ENCODE measurements around the gene C9orf50.

C9orf50 gene

DNA sequence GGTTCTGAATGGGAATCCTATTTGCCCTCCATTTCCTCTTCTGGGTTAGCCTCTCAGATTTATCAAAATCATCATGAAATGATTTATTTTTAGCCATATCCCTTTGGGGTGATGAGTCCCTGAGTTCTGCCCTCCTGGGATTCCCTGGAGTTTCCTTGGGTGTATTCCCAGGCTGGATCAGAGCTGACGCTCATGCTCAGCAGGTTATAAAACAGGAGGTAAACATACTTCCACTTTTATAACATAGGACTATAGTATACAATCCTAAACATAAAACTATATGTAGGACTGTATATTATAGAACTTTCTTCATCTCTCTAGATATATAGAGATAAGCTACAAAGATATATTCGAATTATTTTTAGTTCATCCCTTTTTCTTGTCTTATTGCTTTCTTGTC lies 40.1 kb upstream of the C9orf50 start:
- DNase-seq (ENCODE audit: low spot score) (no peak), ATAC-seq (ENCODE audit: low read depth) (no peak)
- Histone ChIP-seq H3K27ac (ENCODE audit: poor library complexity, severe bottlenecking) (no peak overlapping the region), H3K36me3 (ENCODE audit: low read depth) (no peaks in the 10 kb centered on the region), H3K4me3 (ENCODE audit: severe bottlenecking) (no peak overlapping the region), H3K27me3 (ENCODE audit: insufficient read depth, poor library complexity, severe bottlenecking) (peaks cover 10% of the 10 kb centered on the region), H3K4me1 (ENCODE audit: insufficient read depth, poor library complexity, severe bottlenecking) (no peaks in the 10 kb centered on the region), H3K9me3 (ENCODE audit: severe bottlenecking) (no peaks in the 10 kb centered on the region)
- TF ChIP-seq, protein P1, sequence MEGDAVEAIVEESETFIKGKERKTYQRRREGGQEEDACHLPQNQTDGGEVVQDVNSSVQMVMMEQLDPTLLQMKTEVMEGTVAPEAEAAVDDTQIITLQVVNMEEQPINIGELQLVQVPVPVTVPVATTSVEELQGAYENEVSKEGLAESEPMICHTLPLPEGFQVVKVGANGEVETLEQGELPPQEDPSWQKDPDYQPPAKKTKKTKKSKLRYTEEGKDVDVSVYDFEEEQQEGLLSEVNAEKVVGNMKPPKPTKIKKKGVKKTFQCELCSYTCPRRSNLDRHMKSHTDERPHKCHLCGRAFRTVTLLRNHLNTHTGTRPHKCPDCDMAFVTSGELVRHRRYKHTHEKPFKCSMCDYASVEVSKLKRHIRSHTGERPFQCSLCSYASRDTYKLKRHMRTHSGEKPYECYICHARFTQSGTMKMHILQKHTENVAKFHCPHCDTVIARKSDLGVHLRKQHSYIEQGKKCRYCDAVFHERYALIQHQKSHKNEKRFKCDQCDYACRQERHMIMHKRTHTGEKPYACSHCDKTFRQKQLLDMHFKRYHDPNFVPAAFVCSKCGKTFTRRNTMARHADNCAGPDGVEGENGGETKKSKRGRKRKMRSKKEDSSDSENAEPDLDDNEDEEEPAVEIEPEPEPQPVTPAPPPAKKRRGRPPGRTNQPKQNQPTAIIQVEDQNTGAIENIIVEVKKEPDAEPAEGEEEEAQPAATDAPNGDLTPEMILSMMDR (IDR thresholded peaks at IDR 0.05; ENCODE audit: poor library complexity, severe bottlenecking): no peak

DNA sequence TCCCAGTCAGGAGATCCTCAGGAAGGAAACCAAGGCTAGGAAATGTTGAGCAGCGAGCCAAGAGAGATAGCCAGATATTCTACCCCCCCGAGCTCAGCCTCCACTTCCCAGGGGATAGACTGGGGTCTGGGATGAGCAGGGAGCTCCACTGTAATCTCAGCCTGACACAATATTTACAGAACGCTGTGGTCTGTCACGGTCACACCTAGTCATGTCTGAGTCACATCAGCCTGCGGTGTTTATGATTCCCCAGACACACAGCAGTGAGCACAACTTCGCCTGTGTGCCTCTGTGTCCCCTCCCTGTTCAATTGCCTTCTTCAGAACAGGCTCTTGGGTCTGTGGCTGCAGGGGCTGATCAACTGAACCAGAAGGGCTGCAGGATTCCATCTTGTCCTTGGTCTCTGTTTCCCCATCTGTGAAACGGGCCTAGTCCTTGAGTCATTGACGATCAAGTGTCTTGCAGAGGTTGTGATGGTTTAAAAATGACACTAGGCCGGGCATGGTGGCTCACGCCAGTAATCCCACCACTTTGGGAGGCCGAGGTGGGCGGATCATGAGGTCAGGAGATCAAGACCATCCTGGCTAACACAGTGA lies 36.0 kb upstream of the C9orf50 start:
- DNase-seq (ENCODE audit: low spot score) (no peak), ATAC-seq (ENCODE audit: low read depth) (peak; percentile 94)
- H3K27me3 ChIP-seq (ENCODE audit: insufficient read depth, poor library complexity, severe bottlenecking): no peaks in the 10 kb centered on the region
- no peaks in the 10 kb centered on the region for H3K4me1 ChIP-seq (ENCODE audit: insufficient read depth, poor library complexity, severe bottlenecking)
- TF ChIP-seq, protein P1 (IDR thresholded peaks at IDR 0.05; ENCODE audit: poor library complexity, severe bottlenecking): no peak
- H3K4me3 ChIP-seq (ENCODE audit: severe bottlenecking): no peak overlapping the region
- no peak overlapping the region for H3K27ac ChIP-seq (ENCODE audit: poor library complexity, severe bottlenecking)
- no peaks in the 10 kb centered on the region for H3K9me3 ChIP-seq (ENCODE audit: severe bottlenecking)
- H3K36me3 ChIP-seq (ENCODE audit: low read depth): no peaks in the 10 kb centered on the region

DNA sequence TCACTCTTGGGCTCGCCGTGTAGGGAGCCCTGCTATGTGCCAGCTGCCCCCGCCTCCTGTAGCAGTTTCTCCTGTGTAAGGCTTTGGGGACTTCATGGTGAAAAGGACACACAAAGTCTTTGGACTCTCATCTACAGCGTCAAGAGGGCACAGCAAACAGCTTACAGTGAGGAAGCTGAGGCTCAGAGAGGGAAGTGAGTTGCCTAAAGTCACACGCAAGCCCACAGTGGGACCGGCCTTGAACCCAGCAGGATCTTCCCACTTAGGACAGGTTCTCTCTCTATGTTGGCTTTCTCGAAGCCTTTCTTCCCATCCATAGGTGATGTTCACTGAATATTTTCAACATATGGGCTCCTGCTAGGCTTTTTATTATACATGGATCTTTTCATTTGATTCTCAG lies 34.8 kb upstream of the C9orf50 start:
- no peak for DNase-seq (ENCODE audit: low spot score)
- Histone ChIP-seq H3K36me3 (ENCODE audit: low read depth) (no peaks in the 10 kb centered on the region), H3K27me3 (ENCODE audit: insufficient read depth, poor library complexity, severe bottlenecking) (no peaks in the 10 kb centered on the region), H3K27ac (ENCODE audit: poor library complexity, severe bottlenecking) (no peak overlapping the region), H3K4me3 (ENCODE audit: severe bottlenecking) (no peak overlapping the region), H3K4me1 (ENCODE audit: insufficient read depth, poor library complexity, severe bottlenecking) (no peaks in the 10 kb centered on the region), H3K9me3 (ENCODE audit: severe bottlenecking) (no peaks in the 10 kb centered on the region)
- TF ChIP-seq, protein P1 (IDR thresholded peaks at IDR 0.05; ENCODE audit: poor library complexity, severe bottlenecking): no peak
- ATAC-seq (ENCODE audit: low read depth): no peak

DNA sequence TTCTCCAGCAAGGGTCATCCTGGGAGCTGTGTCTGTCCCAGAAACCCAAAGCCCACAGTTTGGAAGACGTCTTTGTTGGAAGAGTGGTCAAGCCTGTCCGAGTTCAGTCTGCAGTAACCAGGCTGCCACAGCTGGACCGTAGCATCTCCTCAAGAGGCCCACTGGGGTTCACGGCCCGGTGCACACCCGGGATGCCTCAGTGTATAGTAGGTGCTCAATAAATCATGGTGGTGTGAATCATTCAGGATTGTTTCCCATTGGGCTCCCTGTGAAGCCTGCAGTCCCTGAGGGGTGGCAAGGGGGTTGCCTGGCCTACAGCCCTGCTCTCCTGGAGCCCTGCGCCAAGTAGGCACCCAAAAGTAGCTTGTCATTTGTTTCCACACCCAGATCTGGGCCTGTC lies 34.3 kb upstream of the C9orf50 start:
- TF ChIP-seq, protein P1 (IDR thresholded peaks at IDR 0.05; ENCODE audit: poor library complexity, severe bottlenecking): no peak
- Histone ChIP-seq H3K9me3 (ENCODE audit: severe bottlenecking) (no peaks in the 10 kb centered on the region), H3K27me3 (ENCODE audit: insufficient read depth, poor library complexity, severe bottlenecking) (no peaks in the 10 kb centered on the region), H3K4me3 (ENCODE audit: severe bottlenecking) (no peak overlapping the region), H3K36me3 (ENCODE audit: low read depth) (no peaks in the 10 kb centered on the region), H3K27ac (ENCODE audit: poor library complexity, severe bottlenecking) (no peak overlapping the region), H3K4me1 (ENCODE audit: insufficient read depth, poor library complexity, severe bottlenecking) (no peaks in the 10 kb centered on the region)
- DNase-seq (ENCODE audit: low spot score) (no peak), ATAC-seq (ENCODE audit: low read depth) (no peak)

DNA sequence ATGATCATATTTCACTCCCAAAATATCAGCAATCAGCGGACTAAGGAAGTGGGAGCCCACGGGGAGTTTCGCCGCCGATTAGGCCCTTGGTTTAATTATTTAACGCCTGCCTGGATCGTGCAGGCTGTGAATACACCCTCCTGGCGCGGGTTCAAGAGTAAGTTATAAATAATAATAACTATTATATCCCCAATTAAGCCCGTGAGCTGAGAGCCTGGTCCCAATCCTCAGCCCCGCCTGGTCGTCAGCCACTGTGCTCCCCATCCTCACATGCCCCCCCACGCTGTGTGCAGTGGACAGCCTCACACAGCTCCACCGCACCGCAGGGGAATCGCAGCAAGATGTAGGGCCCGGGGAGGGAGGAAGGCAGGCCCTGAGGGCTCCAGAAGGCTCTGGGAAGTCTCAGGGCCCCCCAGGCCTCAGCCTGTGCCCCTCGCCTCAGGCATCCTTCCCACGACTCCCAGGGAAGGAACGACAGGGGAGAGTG lies 33.7 kb upstream of the C9orf50 start:
- DNase-seq (ENCODE audit: low spot score) (no peak), ATAC-seq (ENCODE audit: low read depth) (no peak; the same call in 2 of the 3 replicates)
- Histone ChIP-seq H3K36me3 (ENCODE audit: low read depth) (no peaks in the 10 kb centered on the region), H3K9me3 (ENCODE audit: severe bottlenecking) (no peaks in the 10 kb centered on the region), H3K27ac (ENCODE audit: poor library complexity, severe bottlenecking) (no peak overlapping the region), H3K4me1 (ENCODE audit: insufficient read depth, poor library complexity, severe bottlenecking) (no peaks in the 10 kb centered on the region), H3K4me3 (ENCODE audit: severe bottlenecking) (no peak overlapping the region), H3K27me3 (ENCODE audit: insufficient read depth, poor library complexity, severe bottlenecking) (no peaks in the 10 kb centered on the region)
- TF ChIP-seq, protein P1 (IDR thresholded peaks at IDR 0.05; ENCODE audit: poor library complexity, severe bottlenecking): no peak

Measured in RWPE2 (cell line).